HepG2 (cell line): Measurements from ENCODE around the gene MXD3.

Experiments used
- CTCF ChIP-seq: sonication (generic); formaldehyde crosslinking; IDR thresholded peaks from 2 replicates; pipeline ENCODE4 v1.5.0; 2020; ENCODE audit warnings: mild to moderate bottlenecking, missing genetic modification reagents, moderate library complexity
- EP300 ChIP-seq, 3 experiments: sonication (generic) in 1 of 3; formaldehyde crosslinking in 1 of 3; IDR thresholded peaks; 2 replicates each; pipeline versions ENCODE4 v1.5.1 to v1.6.1; 2011 to 2020; ENCODE audit warnings: low read depth in 2 of 3, low read length in 2 of 3, borderline replicate concordance in 1 of 3, improper control_type of control experiment in 1 of 3, mild to moderate bottlenecking in 1 of 3, missing genetic modification reagents in 1 of 3, moderate library complexity in 1 of 3
- EZH2 ChIP-seq: conservative IDR thresholded peaks from 2 replicates; pipeline ENCODE4 v1.6.1; 2012; ENCODE audit warnings: mild to moderate bottlenecking, low read depth, low read length, moderate library complexity
- GZF1 ChIP-seq: sonication (generic); formaldehyde crosslinking; IDR thresholded peaks from 2 replicates; pipeline ENCODE4 v1.5.1; 2020; ENCODE audit warnings: mild to moderate bottlenecking, missing genetic modification reagents
- JUND ChIP-seq: sonication (generic); formaldehyde crosslinking; IDR thresholded peaks from 2 replicates; pipeline ENCODE4 v1.8.0; 2022; ENCODE audit warnings: mild to moderate bottlenecking, missing genetic modification reagents
- SAP130 ChIP-seq: IDR thresholded peaks from 2 replicates; pipeline ENCODE4 v1.6.1; 2016; ENCODE audit warnings: low read depth
- USF2 ChIP-seq, 2 experiments: sonication (generic) in 1 of 2; formaldehyde crosslinking in 1 of 2; IDR thresholded peaks; 2 replicates each; pipeline versions ENCODE4 v1.5.1 to v1.6.1; 2011 to 2020; ENCODE audit warnings: borderline replicate concordance in 1 of 2, low read depth in 1 of 2, low read length in 1 of 2, mild to moderate bottlenecking in 1 of 2, missing genetic modification reagents in 1 of 2, moderate library complexity in 1 of 2
- ZBTB20 ChIP-seq: sonication (generic); formaldehyde crosslinking; IDR thresholded peaks from 2 replicates; pipeline ENCODE4 v1.8.1; 2023; ENCODE audit warnings: missing genetic modification reagents, low read depth, mild to moderate bottlenecking, borderline replicate concordance
- ZNF746 ChIP-seq: sonication (generic); formaldehyde crosslinking; IDR thresholded peaks from 2 replicates; pipeline ENCODE4 v1.8.0; 2022; ENCODE audit warnings: mild to moderate bottlenecking, missing genetic modification reagents

GRCh38 chr5:177359451-177359851, 47.8 kb upstream of the MXD3 start:
- TF ChIP-seq CTCF (CRISPR knock-in tag) (no peak), GZF1 (no peak), ZNF746 (CRISPR knock-in tag) (no peak), JUND (CRISPR knock-in tag) (no peak), EZH2 (no peak), EP300 (IDR thresholded peaks at IDR 0.05; ENCODE audit: low read depth in 2 of 2, low read length in 2 of 2) (no peak), EP300 (CRISPR knock-in tag; IDR thresholded peaks at IDR 0.05; ENCODE audit: borderline replicate concordance) (no peak), SAP130 (CRISPR knock-in tag) (no peak), USF2 (IDR thresholded peaks at IDR 0.05; ENCODE audit: low read depth, low read length) (no peak), USF2 (CRISPR knock-in tag; IDR thresholded peaks at IDR 0.05; ENCODE audit: borderline replicate concordance) (no peak), ZBTB20 (CRISPR knock-in tag) (no peak)
